ENCODE data around the gene GP1BB.

The GP1BB gene

GRCh38 chr22:19681863-19682245 lies 41.5 kb upstream of the GP1BB start:
- Histone ChIP-seq H2AFZ (ENCODE audit: low read depth, low read length) (no peak overlapping the region), H3K79me2 (ENCODE audit: insufficient read depth, low read length) (no peaks in the 10 kb centered on the region), H4K20me1 (ENCODE audit: insufficient read depth, low read length) (no peaks in the 10 kb centered on the region), H3K4me2 (ENCODE audit: insufficient read depth, low read length) (no peak overlapping the region), H3K27ac (ENCODE audit: low read length) (no peak overlapping the region), H3K27me3 (ENCODE audit: insufficient read depth, low read length, poor library complexity) (no peaks in the 10 kb centered on the region), H3K9ac (ENCODE audit: low read depth, low read length) (no peak overlapping the region), H3K4me3 (ENCODE audit: low read depth in 1 of 2, low read length in 2 of 2) (no peak overlapping the region), H3K36me3 (ENCODE audit: insufficient read depth, low read length) (no peaks in the 10 kb centered on the region), H3K4me1 (ENCODE audit: insufficient read depth, low read length) (no peaks in the 10 kb centered on the region), H3K9me3 (ENCODE audit: insufficient read depth, low read length, severe bottlenecking) (no peaks in the 10 kb centered on the region)
- TF ChIP-seq, protein P1, sequence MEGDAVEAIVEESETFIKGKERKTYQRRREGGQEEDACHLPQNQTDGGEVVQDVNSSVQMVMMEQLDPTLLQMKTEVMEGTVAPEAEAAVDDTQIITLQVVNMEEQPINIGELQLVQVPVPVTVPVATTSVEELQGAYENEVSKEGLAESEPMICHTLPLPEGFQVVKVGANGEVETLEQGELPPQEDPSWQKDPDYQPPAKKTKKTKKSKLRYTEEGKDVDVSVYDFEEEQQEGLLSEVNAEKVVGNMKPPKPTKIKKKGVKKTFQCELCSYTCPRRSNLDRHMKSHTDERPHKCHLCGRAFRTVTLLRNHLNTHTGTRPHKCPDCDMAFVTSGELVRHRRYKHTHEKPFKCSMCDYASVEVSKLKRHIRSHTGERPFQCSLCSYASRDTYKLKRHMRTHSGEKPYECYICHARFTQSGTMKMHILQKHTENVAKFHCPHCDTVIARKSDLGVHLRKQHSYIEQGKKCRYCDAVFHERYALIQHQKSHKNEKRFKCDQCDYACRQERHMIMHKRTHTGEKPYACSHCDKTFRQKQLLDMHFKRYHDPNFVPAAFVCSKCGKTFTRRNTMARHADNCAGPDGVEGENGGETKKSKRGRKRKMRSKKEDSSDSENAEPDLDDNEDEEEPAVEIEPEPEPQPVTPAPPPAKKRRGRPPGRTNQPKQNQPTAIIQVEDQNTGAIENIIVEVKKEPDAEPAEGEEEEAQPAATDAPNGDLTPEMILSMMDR (IDR thresholded peaks at IDR 0.05; ENCODE audit: borderline replicate concordance, extremely low read depth, low read length, poor library complexity, severe bottlenecking), result no peak
- no peak for TF ChIP-seq EZH2 (IDR thresholded peaks at IDR 0.05; ENCODE audit: borderline replicate concordance, low read depth, low read length, severe bottlenecking)
- ATAC-seq (ENCODE audit: insufficient read depth, low read depth), result no peak
- no peak for DNase-seq

DNA sequence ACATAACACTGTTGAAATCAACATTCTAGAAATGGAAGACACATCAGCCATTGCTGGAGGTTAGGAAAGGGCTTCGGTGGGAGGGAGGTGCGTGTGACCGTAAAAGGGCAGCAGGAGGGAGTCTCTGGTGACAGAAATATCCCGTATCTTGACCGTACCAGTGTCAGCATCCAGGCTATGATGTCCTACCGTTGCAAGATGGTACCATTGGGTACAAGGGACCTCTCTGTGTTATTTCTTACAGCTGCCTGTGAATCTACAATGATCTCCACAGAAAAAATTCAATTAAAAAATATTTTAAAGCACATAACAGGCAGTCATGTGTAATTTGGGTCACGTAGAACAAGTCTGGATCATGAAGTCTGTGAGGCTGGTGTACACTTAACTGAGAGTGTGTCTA lies 36.4 kb upstream of the GP1BB start:
- Histone ChIP-seq H3K4me1 (ENCODE audit: insufficient read depth, low read length) (no peaks in the 10 kb centered on the region), H3K4me3 (ENCODE audit: low read depth in 1 of 2, low read length in 2 of 2) (no peak overlapping the region), H3K36me3 (ENCODE audit: insufficient read depth, low read length) (no peaks in the 10 kb centered on the region), H3K9me3 (ENCODE audit: insufficient read depth, low read length, severe bottlenecking) (no peaks in the 10 kb centered on the region), H3K27ac (ENCODE audit: low read length) (no peak overlapping the region), H3K79me2 (ENCODE audit: insufficient read depth, low read length) (no peaks in the 10 kb centered on the region), H4K20me1 (ENCODE audit: insufficient read depth, low read length) (no peaks in the 10 kb centered on the region), H3K27me3 (ENCODE audit: insufficient read depth, low read length, poor library complexity) (no peaks in the 10 kb centered on the region), H3K4me2 (ENCODE audit: insufficient read depth, low read length) (no peak overlapping the region), H2AFZ (ENCODE audit: low read depth, low read length) (no peak overlapping the region), H3K9ac (ENCODE audit: low read depth, low read length) (no peak overlapping the region)
- no peak for DNase-seq
- ATAC-seq (ENCODE audit: insufficient read depth, low read depth), result no peak
- TF ChIP-seq, protein P1 (IDR thresholded peaks at IDR 0.05; ENCODE audit: borderline replicate concordance, extremely low read depth, low read length, poor library complexity, severe bottlenecking), result no peak
- TF ChIP-seq EZH2 (IDR thresholded peaks at IDR 0.05; ENCODE audit: borderline replicate concordance, low read depth, low read length, severe bottlenecking), result no peak

- Histone ChIP-seq H3K9ac (ENCODE audit: low read depth, low read length) (no peak overlapping the region), H4K20me1 (ENCODE audit: insufficient read depth, low read length) (no peaks in the 10 kb centered on the region)
- no peak for TF ChIP-seq EZH2 (IDR thresholded peaks at IDR 0.05; ENCODE audit: borderline replicate concordance, low read depth, low read length, severe bottlenecking)
- TF ChIP-seq, protein P1 (IDR thresholded peaks at IDR 0.05; ENCODE audit: borderline replicate concordance, extremely low read depth, low read length, poor library complexity, severe bottlenecking), result no peak
These were observed 35.6 kb upstream of the GP1BB start for GRCh38 chr22:19687561-19688300.

More at GRCh38 chr22:19687561-19688300, 35.6 kb upstream of the GP1BB start:
- no peak overlapping the region for H3K4me3 ChIP-seq (ENCODE audit: low read depth in 1 of 2, low read length in 2 of 2)
- no peak overlapping the region for H3K27ac ChIP-seq (ENCODE audit: low read length)
- ATAC-seq (ENCODE audit: insufficient read depth, low read depth) (no peak), DNase-seq (no peak)
- H3K4me2 ChIP-seq (ENCODE audit: insufficient read depth, low read length), result no peak overlapping the region
- H3K79me2 ChIP-seq (ENCODE audit: insufficient read depth, low read length), result no peaks in the 10 kb centered on the region
- H3K9me3 ChIP-seq (ENCODE audit: insufficient read depth, low read length, severe bottlenecking), result no peaks in the 10 kb centered on the region
- H3K4me1 ChIP-seq (ENCODE audit: insufficient read depth, low read length), result no peaks in the 10 kb centered on the region
- no peak overlapping the region for H2AFZ ChIP-seq (ENCODE audit: low read depth, low read length)
- H3K27me3 ChIP-seq (ENCODE audit: insufficient read depth, low read length, poor library complexity), result no peaks in the 10 kb centered on the region
- no peaks in the 10 kb centered on the region for H3K36me3 ChIP-seq (ENCODE audit: insufficient read depth, low read length)

Measured in DND-41 (cell line).